H9 (cell line): ENCODE measurements around the gene NEGR1. TPM values are rescaled to one million over a fixed set of nuclear protein-coding genes. Genes with fewer than 3 reads are reported as not detected.

Experiments
- DNase-seq: peaks from one replicate; pipeline ENCODE4 v3.0.0-alpha.2; 2017
- H2AFZ ChIP-seq: one replicate; pipeline ENCODE4 v1.6.1; 2013; ENCODE audit warnings: mild to moderate bottlenecking, low read length, control low read depth, moderate library complexity
- H2AK5ac ChIP-seq: 2 replicates; pipeline ENCODE4 v1.6.1; 2013; ENCODE audit warnings: low read length, control low read depth, mixed read lengths; ENCODE audit not compliant: insufficient read length
- H2BK120ac ChIP-seq: one replicate; pipeline ENCODE4 v1.6.1; 2013; ENCODE audit warnings: low read depth, mild to moderate bottlenecking, low read length, control low read depth, inconsistent platforms; ENCODE audit not compliant: poor library complexity, severe bottlenecking
- H2BK12ac ChIP-seq: 2 replicates; pipeline ENCODE4 v1.6.1; 2013; ENCODE audit warnings: low read length, control low read depth, mixed read lengths, low read depth; ENCODE audit not compliant: insufficient read length
- H2BK15ac ChIP-seq: 2 replicates; pipeline ENCODE4 v1.6.1; 2013; ENCODE audit warnings: low read depth, low read length, control low read depth
- H2BK20ac ChIP-seq: one replicate; pipeline ENCODE4 v1.6.1; 2013; ENCODE audit warnings: low read depth, mild to moderate bottlenecking, low read length, control low read depth, inconsistent platforms; ENCODE audit not compliant: poor library complexity, severe bottlenecking
- H2BK5ac ChIP-seq: 2 replicates; pipeline ENCODE4 v1.6.1; 2013; ENCODE audit warnings: low read length, control low read depth, mixed read lengths; ENCODE audit not compliant: insufficient read length
- H3K14ac ChIP-seq: 2 replicates; pipeline ENCODE4 v1.6.1; 2013; ENCODE audit warnings: low read length, control low read depth; ENCODE audit not compliant: insufficient read depth
- H3K18ac ChIP-seq: 2 replicates; pipeline ENCODE4 v1.6.1; 2013; ENCODE audit warnings: low read depth, mild to moderate bottlenecking, mixed read lengths, low read length, control low read depth; ENCODE audit not compliant: insufficient read length
- H3K23ac ChIP-seq: 2 replicates; pipeline ENCODE4 v1.6.1; 2013; ENCODE audit warnings: low read length, control low read depth, mixed read lengths, low read depth; ENCODE audit not compliant: insufficient read length
- H3K23me2 ChIP-seq: 2 replicates; pipeline ENCODE4 v1.6.1; 2013; ENCODE audit warnings: low read depth, mild to moderate bottlenecking, mixed read lengths, low read length, control low read depth; ENCODE audit not compliant: insufficient read length, poor library complexity, severe bottlenecking
- H3K27ac ChIP-seq: 2 replicates; pipeline ENCODE4 v1.5.1; 2013; ENCODE audit warnings: low read length, control low read depth, mixed read lengths, low read depth; ENCODE audit not compliant: insufficient read length
- H3K27me3 ChIP-seq: 2 replicates; pipeline ENCODE4 v1.6.1; 2013; ENCODE audit warnings: low read length, control low read depth, inconsistent platforms; ENCODE audit not compliant: insufficient read depth
- H3K4ac ChIP-seq: 2 replicates; pipeline ENCODE4 v1.6.1; 2013; ENCODE audit warnings: low read depth, mild to moderate bottlenecking, control low read depth, inconsistent platforms, low read length, moderate library complexity
- H3K4me1 ChIP-seq: 2 replicates; pipeline ENCODE4 v1.6.1; 2013; ENCODE audit warnings: low read length, control low read depth, inconsistent platforms; ENCODE audit not compliant: insufficient read depth
- H3K4me2 ChIP-seq: 2 replicates; pipeline ENCODE4 v1.6.1; 2013; ENCODE audit warnings: low read length, control low read depth, mixed read lengths; ENCODE audit not compliant: insufficient read length, insufficient read depth
- H3K56ac ChIP-seq: 2 replicates; pipeline ENCODE4 v1.6.1; 2013; ENCODE audit warnings: low read depth, mild to moderate bottlenecking, mixed read lengths, low read length, control low read depth; ENCODE audit not compliant: insufficient read length
- H3K79me1 ChIP-seq: 2 replicates; pipeline ENCODE4 v1.6.1; 2013; ENCODE audit warnings: low read depth, mild to moderate bottlenecking, moderate library complexity, low read length, control low read depth, inconsistent platforms; ENCODE audit not compliant: insufficient read depth, poor library complexity, severe bottlenecking
- H3K79me2 ChIP-seq: 2 replicates; pipeline ENCODE4 v1.6.1; 2013; ENCODE audit warnings: low read length, control low read depth, inconsistent platforms; ENCODE audit not compliant: insufficient read depth
- H3K9ac ChIP-seq: 2 replicates; pipeline ENCODE4 v1.6.1; 2013; ENCODE audit warnings: low read length, control low read depth, mixed read lengths; ENCODE audit not compliant: insufficient read length; ENCODE audit errors: extremely low read depth
- H3K9me3 ChIP-seq: one replicate; pipeline ENCODE4 v1.6.1; 2013; ENCODE audit warnings: low read depth, low read length, inconsistent platforms; ENCODE audit not compliant: control insufficient read depth
- H3T11ph ChIP-seq: one replicate; pipeline ENCODE4 v1.6.1; 2013; ENCODE audit warnings: mild to moderate bottlenecking, low read length, control low read depth, inconsistent platforms
- H4K20me1 ChIP-seq: one replicate; pipeline ENCODE4 v1.6.1; 2013; ENCODE audit not compliant: control insufficient read depth, insufficient read length, insufficient read depth
- H4K5ac ChIP-seq: 2 replicates; pipeline ENCODE4 v1.6.1; 2013; ENCODE audit warnings: low read depth, mild to moderate bottlenecking, mixed read lengths, low read length, control low read depth; ENCODE audit not compliant: insufficient read length
- H4K8ac ChIP-seq: replicated peaks from 2 replicates; pipeline ENCODE4 v1.6.1; 2013; ENCODE audit warnings: low read length, control low read depth, mixed read lengths, low read depth; ENCODE audit not compliant: insufficient read length
- H4K91ac ChIP-seq: 2 replicates; pipeline ENCODE4 v1.6.1; 2013; ENCODE audit warnings: low read depth, mild to moderate bottlenecking, moderate library complexity, mixed read lengths, low read length, control low read depth; ENCODE audit not compliant: insufficient read length
- H3K27ac Mint-ChIP-seq, 3 experiments: 2 replicates in 2 of 3; 3 replicates in 1 of 3; pipeline ENCODE4 v1.8.0; 2020 to 2021; ENCODE audit warnings: mixed read lengths in 3 of 3, mild to moderate bottlenecking in 1 of 3, moderate library complexity in 1 of 3
- H3K27me3 Mint-ChIP-seq: 2 replicates; pipeline ENCODE4 v1.8.0; 2021; ENCODE audit warnings: low read depth, mild to moderate bottlenecking, moderate library complexity, mixed read lengths
- H3K36me3 Mint-ChIP-seq, 3 experiments: 2 replicates in 2 of 3; 3 replicates in 1 of 3; pipeline ENCODE4 v1.8.0; 2020 to 2021; ENCODE audit warnings: low read depth in 3 of 3, mixed read lengths in 3 of 3; ENCODE audit not compliant: insufficient read depth in 1 of 3
- H3K4me1 Mint-ChIP-seq, 2 experiments: 2 replicates each; pipeline ENCODE4 v1.8.0; 2020; ENCODE audit warnings: mixed read lengths in 2 of 2
- H3K4me3 Mint-ChIP-seq, 2 experiments: 2 replicates in 1 of 2; 3 replicates in 1 of 2; pipeline ENCODE4 v1.8.0; 2020 to 2021; ENCODE audit warnings: mild to moderate bottlenecking in 2 of 2, mixed read lengths in 2 of 2, moderate library complexity in 1 of 2
- H3K9me3 Mint-ChIP-seq, 2 experiments: 2 replicates in 1 of 2; 3 replicates in 1 of 2; pipeline ENCODE4 v1.8.0; 2020; ENCODE audit warnings: mild to moderate bottlenecking in 2 of 2, mixed read lengths in 2 of 2, moderate library complexity in 1 of 2
- WGBS: extraction: QIAGEN DNeasy Blood & Tissue Kit; methylation state at CpG from one replicate; pipeline ENCODE4 v1.1.7; 2013; ENCODE audit warnings: missing lambda C conversion rate, low lambda C conversion rate, mixed read lengths; ENCODE audit not compliant: insufficient read length; ENCODE audit errors: extremely low coverage; 5-methylcytosine and 5-hydroxymethylcytosine counted together
- total RNA-seq: library from RNA; stranded (reverse); gene quantifications from 2 replicates; pipeline ENCODE4 v1.2.1, GENCODE V29; 2021
- TF ChIP-seq, protein P1 (sequence below): fragments of 200-600 bp; sonication (generic); conservative IDR thresholded peaks from 3 replicates; pipeline ENCODE4 v1.8.0; 2021; ENCODE audit warnings: antibody characterized with exemption, mild to moderate bottlenecking

Gene NEGR1
- total RNA-seq, 1 experiment from 2014 or later: 0.13 TPM

DNA sequence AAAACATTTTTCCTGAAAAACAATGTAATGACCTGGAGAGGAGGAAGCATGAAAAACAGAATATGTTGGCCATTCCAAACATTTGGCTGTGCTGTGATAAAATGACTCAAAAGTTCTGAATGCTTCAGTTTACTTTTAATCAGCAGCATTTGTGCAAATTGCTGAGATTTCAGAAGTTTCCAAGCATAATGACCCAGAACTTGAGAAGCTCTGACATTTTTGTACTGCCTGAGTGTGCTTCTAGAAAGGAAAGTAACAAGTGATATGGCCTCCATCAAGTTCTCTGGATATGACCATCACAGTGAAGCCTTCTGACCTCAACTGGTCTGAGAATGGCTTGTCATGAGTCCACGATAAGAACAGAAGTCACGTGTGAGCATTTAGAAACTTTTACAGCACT, 918.1 kb downstream of the NEGR1 start:
- H3K4me1 Mint-ChIP-seq: no peaks in the 10 kb centered on the region
- WGBS: no CpG with 5 or more reads among the region's 2 CpGs
- Histone ChIP-seq H4K20me1 (no peaks in the 10 kb centered on the region), H3K27ac (no peak overlapping the region), H3T11ph (no peak overlapping the region), H3K4ac (no peak overlapping the region), H3K56ac (no peak overlapping the region), H4K5ac (no peak overlapping the region), H3K18ac (no peak overlapping the region), H2BK120ac (no peak overlapping the region), H3K23me2 (no peaks in the 10 kb centered on the region), H3K79me1 (no peaks in the 10 kb centered on the region), H3K9me3 (no peaks in the 10 kb centered on the region), H3K14ac (no peak overlapping the region), H2BK12ac (no peak overlapping the region), H3K79me2 (no peaks in the 10 kb centered on the region), H2AK5ac (no peak overlapping the region), H2AFZ (no peak overlapping the region), H2BK15ac (no peak overlapping the region), H3K23ac (no peak overlapping the region), H2BK20ac (no peak overlapping the region), H3K4me1 (no peaks in the 10 kb centered on the region), H2BK5ac (no peak overlapping the region), H4K8ac (no peak overlapping the region), H4K91ac (no peak overlapping the region), H3K27me3 (no peaks in the 10 kb centered on the region), H3K4me2 (no peak overlapping the region), H3K9ac (no peak overlapping the region)
- no peaks in the 10 kb centered on the region for H3K27me3 Mint-ChIP-seq
- H3K27ac Mint-ChIP-seq: no peak overlapping the region
- no peak for DNase-seq
- H3K9me3 Mint-ChIP-seq: no peaks in the 10 kb centered on the region
- no peaks in the 10 kb centered on the region for H3K36me3 Mint-ChIP-seq
- no peak overlapping the region for H3K4me3 Mint-ChIP-seq
- TF ChIP-seq, protein P1, sequence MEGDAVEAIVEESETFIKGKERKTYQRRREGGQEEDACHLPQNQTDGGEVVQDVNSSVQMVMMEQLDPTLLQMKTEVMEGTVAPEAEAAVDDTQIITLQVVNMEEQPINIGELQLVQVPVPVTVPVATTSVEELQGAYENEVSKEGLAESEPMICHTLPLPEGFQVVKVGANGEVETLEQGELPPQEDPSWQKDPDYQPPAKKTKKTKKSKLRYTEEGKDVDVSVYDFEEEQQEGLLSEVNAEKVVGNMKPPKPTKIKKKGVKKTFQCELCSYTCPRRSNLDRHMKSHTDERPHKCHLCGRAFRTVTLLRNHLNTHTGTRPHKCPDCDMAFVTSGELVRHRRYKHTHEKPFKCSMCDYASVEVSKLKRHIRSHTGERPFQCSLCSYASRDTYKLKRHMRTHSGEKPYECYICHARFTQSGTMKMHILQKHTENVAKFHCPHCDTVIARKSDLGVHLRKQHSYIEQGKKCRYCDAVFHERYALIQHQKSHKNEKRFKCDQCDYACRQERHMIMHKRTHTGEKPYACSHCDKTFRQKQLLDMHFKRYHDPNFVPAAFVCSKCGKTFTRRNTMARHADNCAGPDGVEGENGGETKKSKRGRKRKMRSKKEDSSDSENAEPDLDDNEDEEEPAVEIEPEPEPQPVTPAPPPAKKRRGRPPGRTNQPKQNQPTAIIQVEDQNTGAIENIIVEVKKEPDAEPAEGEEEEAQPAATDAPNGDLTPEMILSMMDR: no peak
